Parathyroid adenoma (tissue), 2 donors: ENCODE results near the gene PARD3B.

Experiments used
- H2AFZ ChIP-seq: fragments of 300-600 bp; sonication (generic); one replicate; pipeline ENCODE4 v1.7.0; 2017; ENCODE audit warnings: antibody characterized with exemption, mild to moderate bottlenecking
- H3K27ac ChIP-seq: fragments of 300-600 bp; sonication (generic); one replicate; pipeline ENCODE4 v1.7.0; 2017
- H3K27me3 ChIP-seq: fragments of 300-600 bp; sonication (generic); one replicate; pipeline ENCODE4 v1.7.0; 2017; ENCODE audit warnings: low read length; ENCODE audit not compliant: control insufficient read depth, insufficient read depth
- H3K36me3 ChIP-seq: fragments of 300-600 bp; sonication (generic); one replicate; pipeline ENCODE4 v1.7.0; 2017; ENCODE audit warnings: low read length; ENCODE audit not compliant: control insufficient read depth, insufficient read depth
- H3K4me1 ChIP-seq: fragments of 300-600 bp; sonication (generic); one replicate; pipeline ENCODE4 v1.7.0; 2017; ENCODE audit warnings: control low read depth
- H3K4me2 ChIP-seq: fragments of 300-600 bp; sonication (generic); one replicate; pipeline ENCODE4 v1.7.0; 2017; ENCODE audit warnings: low read length
- H3K4me3 ChIP-seq: fragments of 300-600 bp; sonication (generic); one replicate; pipeline ENCODE4 v1.7.0; 2017; ENCODE audit warnings: low read depth, low read length
- H3K79me2 ChIP-seq: fragments of 300-600 bp; sonication (generic); one replicate; pipeline ENCODE4 v1.7.0; 2017; ENCODE audit warnings: control low read depth
- H3K9ac ChIP-seq: fragments of 300-600 bp; sonication (generic); one replicate; pipeline ENCODE4 v1.7.0; 2017; ENCODE audit warnings: mild to moderate bottlenecking
- H3K9me3 ChIP-seq: fragments of 300-600 bp; sonication (generic); one replicate; pipeline ENCODE4 v1.7.0; 2017; ENCODE audit warnings: low read length; ENCODE audit not compliant: control insufficient read depth
- CTCF ChIP-seq: fragments of 300-600 bp; sonication (generic); IDR thresholded peaks from one replicate; pipeline ENCODE4 v1.7.0; 2017; ENCODE audit warnings: antibody characterized with exemption, mild to moderate bottlenecking
- donor health status: primary hyperparathyroidism.

The PARD3B gene

GRCh38 chr2:204578928-204579598, 33.8 kb downstream of the PARD3B start:
- Histone ChIP-seq H2AFZ (no peak overlapping the region), H3K36me3 (no peaks in the 10 kb centered on the region), H3K4me2 (no peak overlapping the region), H3K9me3 (no peaks in the 10 kb centered on the region), H3K4me3 (no peak overlapping the region), H3K4me1 (no peaks in the 10 kb centered on the region), H3K9ac (no peak overlapping the region), H3K79me2 (peaks cover 44% of the 10 kb centered on the region), H3K27me3 (no peaks in the 10 kb centered on the region), H3K27ac (no peak overlapping the region)
- no peak for TF ChIP-seq CTCF

GRCh38 chr2:204581946-204582345, 36.7 kb downstream of the PARD3B start:
- Histone ChIP-seq H3K4me1 (no peaks in the 10 kb centered on the region), H3K9me3 (no peaks in the 10 kb centered on the region), H3K4me3 (no peak overlapping the region), H3K27ac (no peak overlapping the region), H3K36me3 (no peaks in the 10 kb centered on the region), H2AFZ (no peak overlapping the region), H3K4me2 (no peak overlapping the region), H3K9ac (no peak overlapping the region), H3K27me3 (no peaks in the 10 kb centered on the region), H3K79me2 (peaks cover 50% of the 10 kb centered on the region)
- TF ChIP-seq CTCF: no peak

GRCh38 chr2:204583773-204584172, 38.5 kb downstream of the PARD3B start:
- Histone ChIP-seq H3K36me3 (no peaks in the 10 kb centered on the region), H3K4me1 (no peaks in the 10 kb centered on the region), H3K4me3 (no peak overlapping the region), H3K27me3 (no peaks in the 10 kb centered on the region), H3K4me2 (no peak overlapping the region), H3K9ac (no peak overlapping the region), H2AFZ (no peak overlapping the region), H3K27ac (no peak overlapping the region), H3K9me3 (no peaks in the 10 kb centered on the region), H3K79me2 (peaks cover 47% of the 10 kb centered on the region)
- TF ChIP-seq CTCF: no peak

- Histone ChIP-seq H3K4me2 (no peak overlapping the region), H3K9ac (no peak overlapping the region), H3K36me3 (no peaks in the 10 kb centered on the region), H3K79me2 (peaks cover 53% of the 10 kb centered on the region), H2AFZ (no peak overlapping the region), H3K4me3 (no peak overlapping the region), H3K9me3 (no peaks in the 10 kb centered on the region), H3K4me1 (no peaks in the 10 kb centered on the region), H3K27ac (no peak overlapping the region), H3K27me3 (no peaks in the 10 kb centered on the region)
- TF ChIP-seq CTCF: no peak
Observed at GRCh38 chr2:204585930-204586329, 40.7 kb downstream of the PARD3B start.
